OCI-LY1 (cell line): ENCODE results near the gene OSBPL1A.

Source experiments
- EZH2 ChIP-seq: fragments of 200-600 bp; sonication (generic), shearing (Covaris generic); IDR thresholded peaks from 2 replicates; pipeline ENCODE4 v1.8.0; 2017; ENCODE audit warnings: borderline replicate concordance, mixed run types, mild to moderate bottlenecking, antibody characterized with exemption, low read length, moderate library complexity, mixed read lengths
- TF ChIP-seq, protein P1 (sequence below): fragments of 200-600 bp; sonication (generic), shearing (Covaris generic); IDR thresholded peaks from 2 replicates; pipeline ENCODE4 v1.5.1; 2017; ENCODE audit warnings: mild to moderate bottlenecking, antibody characterized with exemption, low read length, moderate library complexity, mixed read lengths

DNA sequence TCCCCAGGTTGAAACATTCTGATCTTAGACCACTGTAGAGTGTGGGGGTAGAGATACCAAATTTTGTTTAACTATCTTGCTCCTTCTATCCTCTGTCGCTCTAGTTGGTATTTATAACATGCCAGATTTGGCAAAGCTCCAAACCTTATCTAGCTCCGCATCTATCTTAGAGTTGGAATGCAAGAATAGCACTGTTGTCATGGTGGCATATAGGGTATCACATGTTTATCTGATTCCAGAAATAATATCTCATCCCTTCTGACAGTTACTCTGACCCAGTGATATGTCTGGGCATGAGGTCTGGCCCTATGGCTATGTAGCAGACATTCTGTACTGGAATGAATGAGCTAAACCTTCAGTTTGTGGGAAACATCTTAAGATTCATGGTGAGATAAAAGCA is 207.0 kb downstream of the OSBPL1A start:
- TF ChIP-seq, protein P1, sequence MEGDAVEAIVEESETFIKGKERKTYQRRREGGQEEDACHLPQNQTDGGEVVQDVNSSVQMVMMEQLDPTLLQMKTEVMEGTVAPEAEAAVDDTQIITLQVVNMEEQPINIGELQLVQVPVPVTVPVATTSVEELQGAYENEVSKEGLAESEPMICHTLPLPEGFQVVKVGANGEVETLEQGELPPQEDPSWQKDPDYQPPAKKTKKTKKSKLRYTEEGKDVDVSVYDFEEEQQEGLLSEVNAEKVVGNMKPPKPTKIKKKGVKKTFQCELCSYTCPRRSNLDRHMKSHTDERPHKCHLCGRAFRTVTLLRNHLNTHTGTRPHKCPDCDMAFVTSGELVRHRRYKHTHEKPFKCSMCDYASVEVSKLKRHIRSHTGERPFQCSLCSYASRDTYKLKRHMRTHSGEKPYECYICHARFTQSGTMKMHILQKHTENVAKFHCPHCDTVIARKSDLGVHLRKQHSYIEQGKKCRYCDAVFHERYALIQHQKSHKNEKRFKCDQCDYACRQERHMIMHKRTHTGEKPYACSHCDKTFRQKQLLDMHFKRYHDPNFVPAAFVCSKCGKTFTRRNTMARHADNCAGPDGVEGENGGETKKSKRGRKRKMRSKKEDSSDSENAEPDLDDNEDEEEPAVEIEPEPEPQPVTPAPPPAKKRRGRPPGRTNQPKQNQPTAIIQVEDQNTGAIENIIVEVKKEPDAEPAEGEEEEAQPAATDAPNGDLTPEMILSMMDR: no peak
- no peak for TF ChIP-seq EZH2
